ENCODE data around the gene DLX5. TPM values are rescaled to one million over a fixed set of nuclear protein-coding genes. Genes with fewer than 3 reads are reported as not detected.

DLX5 gene
- total RNA-seq, 3 donors from 2014 or later = not detected

DNA sequence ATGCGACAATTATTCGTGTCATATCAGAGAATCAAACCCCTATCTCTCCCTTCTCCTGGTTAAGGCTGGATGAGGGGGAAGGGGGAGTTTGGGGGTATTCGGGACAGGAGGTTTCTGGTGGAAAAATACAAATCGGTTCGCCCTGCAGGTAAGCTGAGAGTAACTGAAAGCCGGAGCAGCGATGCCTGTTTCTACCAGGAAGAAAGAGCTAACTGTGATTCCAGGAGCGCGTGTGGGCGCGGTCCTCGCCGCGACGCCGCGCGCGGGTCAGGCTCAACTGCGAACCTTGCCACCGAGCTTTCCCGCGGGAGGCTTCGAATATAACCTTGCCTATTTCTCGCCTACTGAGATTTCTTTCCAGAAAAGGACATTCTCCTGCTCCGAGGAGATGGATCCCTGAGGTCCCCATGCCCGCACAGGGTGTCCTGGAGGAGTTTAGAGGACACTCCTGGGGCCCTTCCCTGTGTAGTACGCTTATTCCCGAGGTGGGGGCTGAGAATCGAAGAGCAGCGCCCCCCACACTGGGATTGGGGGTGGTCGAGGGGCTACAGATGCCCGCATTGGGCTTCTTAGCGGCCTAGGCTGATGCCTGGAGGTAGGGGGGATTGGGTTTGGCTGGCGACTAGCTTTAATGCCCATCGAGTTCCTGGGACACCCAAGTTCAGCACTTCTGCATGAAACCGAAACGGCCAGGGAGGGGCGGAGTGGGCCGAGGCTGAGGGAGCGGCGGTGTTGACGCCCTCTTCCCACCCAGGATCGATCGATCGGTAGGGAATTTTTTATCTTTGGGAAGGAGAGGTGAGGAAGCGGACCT is 32.2 kb downstream of the DLX5 start:
- peak overlapping the region in 1 of 3 donors; percentile 16 for H3K4me3 ChIP-seq
- H3K36me3 ChIP-seq = no peaks in the 10 kb centered on the region
- no peaks in the 10 kb centered on the region for H3K4me1 ChIP-seq
- H3K27me3 ChIP-seq = peaks cover 3 to 100% of the 10 kb centered on the region in 2 donors
- no peak overlapping the region for H3K27ac ChIP-seq
- H3K9me3 ChIP-seq = no peaks in the 10 kb centered on the region
- no peak for DNase-seq (ENCODE audit: low spot score in 2 of 2)
- no peak for TF ChIP-seq POLR2AphosphoS5 (IDR thresholded peaks at IDR 0.05)
- intact Hi-C loops (cut with DNase I; ENCODE audit: low total_unique reads) = no loop called here

DNA sequence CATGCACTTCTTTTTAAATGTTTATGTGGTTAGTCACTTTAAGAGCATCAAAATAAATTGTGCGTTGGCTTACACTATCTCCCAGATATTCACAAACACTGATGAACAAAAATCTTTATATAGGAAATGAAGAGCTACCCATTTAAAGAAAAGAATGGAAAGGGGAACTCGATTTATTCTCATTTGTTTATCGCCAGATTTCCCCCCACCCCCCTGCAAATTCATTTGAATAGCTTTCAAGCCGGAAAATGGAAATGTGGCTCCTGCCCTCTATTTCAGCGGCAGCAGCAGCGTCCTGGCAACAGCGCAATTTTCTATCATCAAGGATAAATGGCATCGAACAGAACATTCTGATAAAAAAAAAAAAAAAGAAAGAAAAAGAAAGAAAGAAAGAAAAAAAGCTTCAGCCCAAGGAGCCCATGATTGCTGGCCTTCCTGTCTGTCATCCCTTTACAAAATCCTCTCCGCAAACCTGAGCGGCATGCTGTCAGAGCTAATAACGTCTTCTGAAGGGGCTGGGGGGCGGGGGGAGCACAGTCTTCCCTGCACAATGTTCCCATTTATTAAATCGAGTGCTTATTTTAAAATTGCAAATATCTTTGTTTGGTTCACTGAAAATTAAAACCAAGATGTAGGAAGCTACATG is 33.0 kb downstream of the DLX5 start:
- Histone ChIP-seq H3K27ac (no peak overlapping the region), H3K9me3 (no peaks in the 10 kb centered on the region), H3K27me3 (peaks cover 3 to 100% of the 10 kb centered on the region in 2 donors), H3K4me3 (no peak overlapping the region), H3K36me3 (no peaks in the 10 kb centered on the region), H3K4me1 (no peaks in the 10 kb centered on the region)
- DNase-seq (ENCODE audit: low spot score in 2 of 2) = no peak
- intact Hi-C loops (cut with DNase I; ENCODE audit: low total_unique reads) = no loop called here
- TF ChIP-seq POLR2A (IDR thresholded peaks at IDR 0.05) (no peak), POLR2AphosphoS5 (IDR thresholded peaks at IDR 0.05) (no peak)
- TF ChIP-seq, protein P1, sequence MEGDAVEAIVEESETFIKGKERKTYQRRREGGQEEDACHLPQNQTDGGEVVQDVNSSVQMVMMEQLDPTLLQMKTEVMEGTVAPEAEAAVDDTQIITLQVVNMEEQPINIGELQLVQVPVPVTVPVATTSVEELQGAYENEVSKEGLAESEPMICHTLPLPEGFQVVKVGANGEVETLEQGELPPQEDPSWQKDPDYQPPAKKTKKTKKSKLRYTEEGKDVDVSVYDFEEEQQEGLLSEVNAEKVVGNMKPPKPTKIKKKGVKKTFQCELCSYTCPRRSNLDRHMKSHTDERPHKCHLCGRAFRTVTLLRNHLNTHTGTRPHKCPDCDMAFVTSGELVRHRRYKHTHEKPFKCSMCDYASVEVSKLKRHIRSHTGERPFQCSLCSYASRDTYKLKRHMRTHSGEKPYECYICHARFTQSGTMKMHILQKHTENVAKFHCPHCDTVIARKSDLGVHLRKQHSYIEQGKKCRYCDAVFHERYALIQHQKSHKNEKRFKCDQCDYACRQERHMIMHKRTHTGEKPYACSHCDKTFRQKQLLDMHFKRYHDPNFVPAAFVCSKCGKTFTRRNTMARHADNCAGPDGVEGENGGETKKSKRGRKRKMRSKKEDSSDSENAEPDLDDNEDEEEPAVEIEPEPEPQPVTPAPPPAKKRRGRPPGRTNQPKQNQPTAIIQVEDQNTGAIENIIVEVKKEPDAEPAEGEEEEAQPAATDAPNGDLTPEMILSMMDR (IDR thresholded peaks at IDR 0.05) = no peak

DNA sequence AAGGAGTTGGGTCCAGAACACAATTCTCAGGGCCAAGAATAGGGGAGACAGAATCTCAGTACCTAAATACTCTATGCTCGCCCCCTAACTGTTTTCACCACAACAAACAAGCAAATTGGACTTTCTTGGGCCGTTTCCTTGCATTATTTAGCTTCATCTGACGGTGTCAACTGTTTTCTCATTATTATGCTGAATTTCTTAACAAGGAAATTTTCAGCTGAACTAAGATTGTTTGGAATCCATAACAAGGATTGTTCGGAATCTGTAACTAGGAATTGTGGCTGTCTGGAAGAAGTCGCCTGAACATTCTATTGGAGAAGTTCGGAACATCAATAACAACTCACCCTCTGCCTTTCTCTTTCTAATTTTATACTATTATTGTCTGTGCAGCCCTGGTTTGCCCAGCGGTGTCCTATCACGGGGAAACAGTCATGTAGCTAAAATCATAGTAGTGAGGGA is 34.7 kb downstream of the DLX5 start:
- Histone ChIP-seq H3K4me3 (no peak overlapping the region), H3K4me1 (no peaks in the 10 kb centered on the region), H3K36me3 (no peaks in the 10 kb centered on the region), H3K27me3 (peaks cover 3 to 98% of the 10 kb centered on the region in 2 donors), H3K9me3 (no peaks in the 10 kb centered on the region), H3K27ac (no peak overlapping the region)
- TF ChIP-seq POLR2AphosphoS5 (IDR thresholded peaks at IDR 0.05) = no peak
- TF ChIP-seq, protein P1 (IDR thresholded peaks at IDR 0.05) = no peak
- TF ChIP-seq POLR2A (IDR thresholded peaks at IDR 0.05) = no peak
- no peak for DNase-seq (ENCODE audit: low spot score in 2 of 2)
- intact Hi-C loops (cut with DNase I; ENCODE audit: low total_unique reads) = no loop called here

DNA sequence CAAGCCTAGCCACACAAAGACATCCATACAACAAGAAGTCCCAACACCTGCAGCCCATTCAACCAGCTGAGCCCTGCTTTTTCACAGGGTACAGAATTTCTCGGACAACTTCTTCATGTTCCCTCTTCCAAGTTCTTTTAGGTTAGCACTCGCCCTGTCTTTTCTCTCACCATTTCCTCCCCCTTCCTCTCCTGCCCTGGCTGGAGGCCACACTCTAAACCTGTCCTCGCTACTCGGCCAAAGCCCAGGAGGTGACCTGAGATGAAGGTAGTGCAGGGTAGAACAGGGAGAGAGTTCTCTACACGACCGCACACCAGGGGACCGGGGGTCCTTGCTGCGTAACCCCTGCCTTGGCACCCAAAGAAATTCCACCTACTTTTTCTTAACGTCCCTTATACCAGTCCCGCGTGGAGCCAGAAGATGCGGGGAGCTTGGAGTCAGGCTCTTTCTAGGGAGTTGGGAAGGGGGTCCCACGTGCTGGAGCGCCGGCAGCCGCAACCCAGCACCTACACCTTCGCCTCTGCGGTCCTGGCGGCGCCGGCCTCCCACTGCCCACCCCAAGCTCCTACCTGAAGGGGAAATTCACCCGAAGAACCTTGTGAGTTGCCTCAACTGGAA is 35.3 kb downstream of the DLX5 start:
- H3K27ac ChIP-seq = no peak overlapping the region
- H3K27me3 ChIP-seq = peaks cover 3 to 97% of the 10 kb centered on the region in 2 donors
- no peak for DNase-seq (ENCODE audit: low spot score in 2 of 2)
- H3K36me3 ChIP-seq = no peaks in the 10 kb centered on the region
- TF ChIP-seq POLR2A (IDR thresholded peaks at IDR 0.05) (no peak), POLR2AphosphoS5 (IDR thresholded peaks at IDR 0.05) (no peak)
- TF ChIP-seq, protein P1 (IDR thresholded peaks at IDR 0.05) = no peak
- no peaks in the 10 kb centered on the region for H3K9me3 ChIP-seq
- H3K4me1 ChIP-seq = no peaks in the 10 kb centered on the region
- intact Hi-C loops (cut with DNase I; ENCODE audit: low total_unique reads) = no loop called here
- no peak overlapping the region for H3K4me3 ChIP-seq

DNA sequence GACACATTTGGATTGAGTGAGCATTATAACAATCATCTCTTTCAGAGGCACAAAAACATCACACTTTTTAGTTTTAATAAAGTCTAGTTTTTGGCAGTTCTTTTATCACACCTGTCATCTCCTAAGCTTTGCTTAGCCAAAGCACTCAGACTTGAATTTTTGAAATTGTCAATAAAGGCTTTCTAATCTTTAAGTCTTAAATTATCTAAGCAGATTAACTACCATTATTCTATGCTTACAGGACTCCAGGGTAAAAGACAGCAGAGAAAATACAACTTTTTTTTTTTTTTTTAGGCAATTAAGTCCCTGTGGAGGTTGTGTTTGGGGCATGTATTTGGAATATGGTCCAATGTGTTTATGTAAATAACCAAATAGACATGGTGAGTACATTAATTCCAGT is 36.9 kb downstream of the DLX5 start:
- intact Hi-C loops (cut with DNase I; ENCODE audit: low total_unique reads) = no loop called here
- TF ChIP-seq POLR2AphosphoS5 (IDR thresholded peaks at IDR 0.05) (no peak), POLR2A (IDR thresholded peaks at IDR 0.05) (no peak)
- TF ChIP-seq, protein P1 (IDR thresholded peaks at IDR 0.05) = no peak
- no peaks in the 10 kb centered on the region for H3K9me3 ChIP-seq
- no peak overlapping the region for H3K4me3 ChIP-seq
- H3K36me3 ChIP-seq = no peaks in the 10 kb centered on the region
- no peak for DNase-seq (ENCODE audit: low spot score in 2 of 2)
- H3K4me1 ChIP-seq = no peaks in the 10 kb centered on the region
- no peak overlapping the region for H3K27ac ChIP-seq
- H3K27me3 ChIP-seq = peaks cover 3 to 86% of the 10 kb centered on the region in 2 donors
